HG03521 (cell line): ENCODE measurements around the gene LMNB1.
"Not testable (repeated sequence)": the region's sequence is repeated elsewhere in the genome, so short reads cannot be mapped to it uniquely, and the experiment has no call there.

Experiments used
- ATAC-seq: cut with Tn5 transposase; IDR thresholded peaks from one replicate; pipeline ENCODE4 v1.9.1; 2021; ENCODE audit warnings: mild to moderate bottlenecking, moderate library complexity; ENCODE audit not compliant: unreplicated experiment

Gene LMNB1

DNA sequence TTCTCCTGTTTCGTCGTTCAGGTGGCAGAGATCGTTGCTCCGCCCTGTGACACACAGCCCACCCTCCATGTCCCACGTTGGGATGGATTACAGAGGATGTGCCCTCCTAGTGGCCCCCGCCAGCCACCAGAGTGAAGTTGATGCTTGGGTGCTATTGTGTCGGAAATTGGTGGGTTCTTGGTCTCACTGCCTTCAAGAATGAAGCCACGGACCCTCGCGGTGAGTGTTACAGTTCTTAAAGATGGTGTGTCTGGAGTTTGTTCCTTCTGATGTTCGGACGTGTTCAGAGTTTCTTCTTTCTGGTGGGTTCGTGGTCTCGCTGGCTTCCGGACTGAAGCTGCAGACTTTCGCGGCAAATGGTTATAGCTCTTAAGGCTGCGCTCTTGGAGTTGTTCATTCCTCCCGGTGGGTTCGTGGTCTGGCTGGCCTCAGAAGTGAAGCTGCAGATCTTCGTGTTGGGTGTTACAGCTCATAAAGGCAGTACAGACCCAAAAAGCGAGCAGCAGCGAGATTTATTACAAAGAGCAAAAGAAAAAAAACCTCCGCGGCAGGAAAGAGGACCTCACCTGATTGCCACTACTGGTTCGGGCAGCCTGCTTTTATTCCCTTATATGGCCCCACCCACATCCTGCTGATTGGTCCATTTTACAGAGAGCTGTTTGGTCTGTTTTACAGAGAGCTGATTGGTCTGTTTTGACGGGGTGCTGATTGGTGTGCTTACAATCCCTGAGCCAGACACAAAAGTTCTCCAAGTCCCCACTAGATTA, 76.8 kb downstream of the LMNB1 start:
- ATAC-seq = not testable (repeated sequence)

- no peak for ATAC-seq
These were observed 77.7 kb downstream of the LMNB1 start for GRCh38 chr5:126854526-126855110.

- no peak for ATAC-seq
These were observed 78.3 kb downstream of the LMNB1 start for GRCh38 chr5:126855266-126855665.

- ATAC-seq = no peak
These were observed 80.8 kb downstream of the LMNB1 start for GRCh38 chr5:126857472-126858410.

GRCh38 chr5:126858441-126858840, 81.5 kb downstream of the LMNB1 start:
- no peak for ATAC-seq

- ATAC-seq = no peak
These were observed 86.5 kb downstream of the LMNB1 start for GRCh38 chr5:126863402-126863801.

- no peak for ATAC-seq
These were observed 87.2 kb downstream of the LMNB1 start for GRCh38 chr5:126864042-126864688.

GRCh38 chr5:126865299-126865698, 88.4 kb downstream of the LMNB1 start:
- ATAC-seq = no peak

- no peak for ATAC-seq
These were observed 90.1 kb downstream of the LMNB1 start for GRCh38 chr5:126866851-126867636.

DNA sequence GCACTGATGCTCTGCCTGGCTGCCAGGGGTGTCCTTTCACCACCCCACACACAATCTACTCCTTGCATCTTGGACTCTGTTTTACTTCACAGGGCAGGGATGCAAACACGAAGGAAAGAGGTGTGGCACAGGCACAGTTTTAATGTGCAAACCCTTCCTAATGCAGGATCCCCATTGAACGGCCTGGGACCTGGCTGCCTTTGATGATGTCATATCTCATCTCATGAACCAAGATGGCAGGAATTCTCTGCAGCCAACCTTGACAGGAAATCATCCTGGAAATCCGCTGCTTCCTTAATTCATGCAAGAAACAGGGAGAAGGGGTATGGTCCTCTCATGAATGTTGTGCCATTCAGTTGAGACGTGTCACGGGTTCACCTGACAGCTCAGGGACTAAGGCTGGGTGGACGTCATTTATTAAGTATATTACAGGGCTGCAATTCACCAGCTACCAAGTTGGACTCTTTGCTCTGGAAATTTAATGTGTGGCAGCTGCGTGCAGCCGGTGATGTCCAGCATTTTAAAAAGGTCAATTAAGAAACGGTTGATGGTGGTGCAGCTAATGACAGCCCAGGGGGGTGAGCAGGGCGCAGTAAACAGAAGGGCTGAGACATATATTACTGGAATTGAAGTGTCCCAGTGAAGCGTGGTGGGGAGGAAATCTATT, 91.5 kb downstream of the LMNB1 start:
- ATAC-seq = no peak

- ATAC-seq = no peak
These were observed 92.1 kb downstream of the LMNB1 start for GRCh38 chr5:126869005-126869451.

GRCh38 chr5:126871441-126871840, 94.5 kb downstream of the LMNB1 start:
- ATAC-seq = no peak

DNA sequence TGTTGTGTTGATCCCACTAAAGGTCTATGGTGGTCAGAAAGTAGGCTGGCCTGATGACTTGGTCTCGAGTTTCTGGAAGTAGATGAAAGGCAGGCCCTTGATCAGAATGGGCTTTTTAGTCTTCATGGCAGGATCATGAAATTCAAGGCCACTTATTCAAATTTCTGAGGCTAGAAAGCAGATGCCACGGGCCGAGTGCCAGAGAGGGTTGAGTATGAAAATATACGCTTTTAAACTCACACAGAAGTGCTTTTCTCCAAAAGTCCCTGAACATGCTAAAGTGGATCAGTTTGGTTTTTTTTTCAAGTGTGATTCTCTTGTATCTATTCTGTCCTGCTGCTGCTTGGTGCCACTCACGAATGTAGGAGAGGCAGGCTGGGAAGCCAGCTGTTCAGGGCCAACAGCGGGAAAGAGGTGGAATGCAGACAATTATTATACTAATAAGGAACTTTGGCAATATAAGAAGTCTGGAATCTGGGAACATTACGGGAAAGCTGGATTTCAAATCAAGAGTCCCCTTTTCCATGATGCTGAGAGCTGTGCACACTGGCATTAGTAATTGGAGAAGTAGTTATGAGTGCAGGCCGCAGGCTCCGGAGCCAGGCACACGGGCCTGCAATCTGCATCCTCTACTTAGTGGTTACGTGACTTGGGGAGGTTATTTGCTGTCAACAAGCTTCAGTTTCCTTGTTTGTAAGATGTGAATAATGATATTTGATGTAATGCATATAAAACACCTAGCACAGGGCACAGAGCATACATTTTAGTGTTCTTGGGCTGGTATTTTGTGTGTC, 95.8 kb downstream of the LMNB1 start:
- no peak for ATAC-seq

GRCh38 chr5:126875303-126875785, 98.4 kb downstream of the LMNB1 start:
- ATAC-seq = no peak

- no peak for ATAC-seq
These were observed 100.7 kb downstream of the LMNB1 start for GRCh38 chr5:126877602-126878001.

GRCh38 chr5:126878085-126878484, 101.1 kb downstream of the LMNB1 start:
- ATAC-seq = no peak

GRCh38 chr5:126878634-126879033, 101.7 kb downstream of the LMNB1 start:
- ATAC-seq = no peak

DNA sequence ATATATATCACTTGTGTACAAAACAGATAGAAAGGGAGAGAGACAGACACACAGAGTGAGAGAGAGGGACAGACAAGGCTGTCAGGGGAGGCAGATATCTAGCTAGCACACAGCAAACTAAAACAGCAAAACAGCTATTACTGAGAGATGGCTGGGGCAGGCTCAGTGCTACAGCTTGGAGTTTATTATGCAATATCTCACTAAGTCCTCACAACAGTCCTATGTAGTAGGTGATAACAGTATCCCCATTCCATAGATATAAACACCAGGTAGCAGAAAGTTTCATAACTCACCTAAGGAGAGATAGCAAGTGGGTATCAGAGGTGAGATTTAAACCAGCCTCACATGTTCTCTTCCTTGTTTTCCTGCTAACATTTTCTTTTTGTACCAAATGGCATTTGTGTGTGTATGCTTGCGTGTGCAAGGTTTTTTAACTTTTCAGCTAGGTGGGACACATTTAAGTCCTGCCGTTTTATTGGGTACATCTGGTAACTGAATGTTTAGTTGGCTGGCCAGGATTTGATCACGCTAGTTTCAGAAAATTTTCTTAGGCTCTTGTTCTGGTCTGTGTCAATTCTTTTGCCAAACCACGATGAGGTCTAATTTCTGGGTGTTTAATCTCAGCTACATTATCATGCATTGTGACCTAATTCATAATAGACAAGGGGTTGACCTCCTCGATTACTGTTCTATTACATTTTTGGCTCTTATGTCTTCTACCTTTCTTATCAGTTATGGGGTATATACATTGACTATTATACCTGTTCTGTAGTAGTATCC, 105.1 kb downstream of the LMNB1 start:
- ATAC-seq = no peak
